NCI-H128 (cell line): Measurements from ENCODE around the gene CYP2S1.
"Not testable (repeated sequence)": the region's sequence is repeated elsewhere in the genome, so short reads cannot be mapped to it uniquely, and the experiment has no call there.

Experiments
- DNase-seq: peaks from one replicate; lab custom pipeline; 2025; ENCODE audit not compliant: unreplicated experiment; lab: John Stamatoyannopoulos, UW

Gene CYP2S1

DNA sequence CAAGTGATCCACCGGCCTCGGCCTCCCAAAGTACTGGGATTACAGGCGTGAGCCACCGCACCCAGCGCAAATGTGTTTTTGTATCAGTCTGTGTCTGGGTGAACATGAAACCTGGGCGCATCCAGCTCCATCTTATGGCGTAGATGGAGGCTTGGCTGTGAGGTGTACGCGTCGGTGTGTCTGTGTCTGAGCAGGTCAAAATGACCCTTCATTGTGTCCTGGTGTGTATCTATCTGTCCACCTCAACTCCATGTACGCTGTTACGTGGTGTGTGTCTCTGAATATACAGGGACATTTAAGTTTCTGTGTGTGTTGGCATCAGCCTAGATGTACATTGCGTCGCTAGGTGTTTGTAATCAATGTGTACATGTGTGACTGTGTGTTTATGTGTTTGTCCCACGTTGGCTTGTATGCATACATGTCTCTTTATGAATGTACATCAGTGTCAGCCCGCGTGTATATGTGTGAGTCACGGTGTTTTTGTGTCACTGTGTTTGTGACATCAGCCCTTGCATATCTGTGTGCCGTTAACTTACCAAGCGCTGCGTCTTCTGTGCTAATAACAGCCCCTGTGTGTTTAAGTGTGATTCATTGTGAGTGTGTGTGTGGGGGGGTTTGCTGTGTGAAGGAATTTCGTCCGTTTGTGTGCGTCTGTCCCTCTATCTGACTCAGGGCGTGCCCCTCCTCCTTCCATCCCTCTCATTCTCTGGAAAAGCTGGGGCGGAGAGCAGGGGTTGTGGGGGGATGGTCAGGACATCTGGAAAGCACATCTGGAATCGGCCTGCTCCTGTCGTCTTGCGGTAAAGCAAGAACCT lies 32.4 kb downstream of the CYP2S1 start:
- DNase-seq: no peak

- DNase-seq: no peak
Observed at GRCh38 chr19:41226053-41226873, 33.2 kb downstream of the CYP2S1 start.

GRCh38 chr19:41226874-41227390 lies 33.9 kb downstream of the CYP2S1 start:
- DNase-seq: no peak

- DNase-seq: no peak
Observed at GRCh38 chr19:41228486-41228885, 35.5 kb downstream of the CYP2S1 start.

DNA sequence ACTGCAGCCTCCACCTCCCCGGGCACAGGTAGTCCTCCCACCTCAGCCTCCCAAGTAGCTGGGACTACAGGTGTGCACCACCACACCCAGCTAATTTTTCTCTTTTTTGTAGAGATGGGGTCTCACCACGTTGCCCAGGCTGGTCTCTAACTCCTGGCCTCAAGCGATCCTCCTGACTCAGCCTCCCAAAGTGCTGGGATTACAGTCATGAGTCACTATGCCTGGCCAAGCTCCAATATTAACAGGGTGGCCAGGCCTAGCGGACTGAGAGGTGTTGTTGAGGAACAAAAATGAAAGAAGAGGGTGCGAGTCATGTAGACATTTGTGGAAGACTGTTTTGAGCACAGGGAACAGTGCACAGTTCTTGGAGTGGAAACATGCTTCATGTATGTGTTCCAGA lies 36.3 kb downstream of the CYP2S1 start:
- not testable (repeated sequence) for DNase-seq

DNA sequence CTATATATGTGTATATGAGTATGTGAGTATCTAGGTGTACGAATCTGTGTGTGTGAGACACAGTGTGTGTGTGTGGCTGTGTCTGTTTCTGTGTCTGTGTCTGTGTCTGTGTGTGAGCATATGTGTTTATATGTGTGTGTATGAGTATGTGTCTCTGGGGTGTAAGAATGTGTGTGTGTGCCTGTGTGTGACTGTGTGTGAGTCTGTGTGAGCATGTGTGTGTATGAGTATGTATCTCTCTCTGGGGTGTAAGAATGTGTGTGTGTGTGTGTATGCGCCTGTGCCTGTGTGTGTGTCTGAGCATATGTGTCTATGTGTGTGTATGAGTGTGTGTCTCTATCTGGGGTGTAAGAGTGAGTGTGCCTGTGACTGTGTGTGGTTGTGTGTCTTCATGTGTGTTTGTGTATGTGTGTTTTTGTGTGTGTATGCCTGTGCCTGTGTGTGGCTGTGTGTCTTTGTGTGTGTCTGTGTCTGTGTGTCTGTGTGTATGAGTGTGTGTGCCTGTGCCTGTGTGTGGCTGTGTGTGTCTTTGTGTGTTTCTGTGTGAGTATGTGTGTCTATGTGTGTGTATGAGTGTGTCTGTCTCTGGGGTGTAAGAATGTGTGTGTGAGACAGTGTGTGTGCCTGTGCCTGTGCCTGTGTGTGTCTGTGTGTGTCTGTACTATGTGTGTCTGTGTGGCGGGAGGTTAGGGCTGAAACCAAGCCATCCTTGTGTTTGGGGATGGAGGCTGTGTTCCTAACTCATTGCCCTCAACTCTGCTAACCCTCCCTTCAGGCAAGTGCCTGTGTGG lies 37.2 kb downstream of the CYP2S1 start:
- no peak for DNase-seq

- DNase-seq: no peak
Observed at GRCh38 chr19:41232686-41233085, 39.7 kb downstream of the CYP2S1 start.

- DNase-seq: no peak
Observed at GRCh38 chr19:41233748-41234240, 40.8 kb downstream of the CYP2S1 start.

DNA sequence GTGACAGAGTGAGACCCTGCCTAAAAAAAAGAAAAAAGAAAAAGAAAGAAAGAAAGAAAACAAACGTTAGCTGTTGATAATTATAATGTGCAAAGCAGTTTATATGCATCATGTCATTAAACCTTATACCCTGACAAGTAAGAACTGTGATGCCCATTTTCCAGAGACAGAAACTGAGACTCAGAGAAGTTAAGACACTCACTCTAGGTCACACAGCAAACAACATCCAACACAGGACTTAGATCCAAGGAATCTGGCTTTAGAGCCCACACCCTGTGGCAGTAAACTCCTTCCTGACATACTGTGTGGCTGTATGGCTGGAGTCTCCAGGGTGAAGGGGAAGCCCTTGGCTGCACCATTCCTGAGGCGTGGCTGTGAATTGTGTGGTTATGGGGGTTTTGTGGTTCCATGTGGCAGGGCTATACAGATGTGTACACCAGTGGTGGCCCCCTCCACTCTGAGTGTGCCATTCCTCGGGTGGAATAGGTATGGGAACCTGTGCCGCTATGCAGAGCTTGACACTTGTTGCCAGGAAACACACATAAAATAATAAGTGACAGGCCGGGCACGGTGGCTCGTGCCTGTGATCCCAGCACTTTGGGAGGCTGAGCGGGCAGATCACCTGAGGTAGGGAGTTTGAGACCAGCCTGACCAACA lies 41.6 kb downstream of the CYP2S1 start:
- DNase-seq: no peak

DNA sequence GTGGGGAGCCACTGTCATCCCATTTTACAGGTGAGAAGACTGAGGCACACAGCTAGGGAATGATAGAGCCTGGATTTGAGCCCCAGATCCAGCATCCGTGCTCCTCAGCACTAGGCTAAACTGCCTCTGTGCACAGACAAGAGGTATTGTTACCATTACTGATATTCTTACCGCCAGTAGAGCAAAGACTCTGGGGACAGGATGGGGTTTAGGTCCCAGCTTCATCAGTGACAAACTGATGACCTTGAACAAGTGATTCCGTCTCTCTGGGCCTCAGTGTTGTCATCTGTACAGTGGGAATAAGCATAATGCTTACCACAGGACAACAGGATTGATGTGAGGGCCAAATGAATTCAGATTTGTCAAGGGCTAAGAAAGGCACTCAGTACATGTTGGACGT lies 42.5 kb downstream of the CYP2S1 start:
- DNase-seq: no peak

DNA sequence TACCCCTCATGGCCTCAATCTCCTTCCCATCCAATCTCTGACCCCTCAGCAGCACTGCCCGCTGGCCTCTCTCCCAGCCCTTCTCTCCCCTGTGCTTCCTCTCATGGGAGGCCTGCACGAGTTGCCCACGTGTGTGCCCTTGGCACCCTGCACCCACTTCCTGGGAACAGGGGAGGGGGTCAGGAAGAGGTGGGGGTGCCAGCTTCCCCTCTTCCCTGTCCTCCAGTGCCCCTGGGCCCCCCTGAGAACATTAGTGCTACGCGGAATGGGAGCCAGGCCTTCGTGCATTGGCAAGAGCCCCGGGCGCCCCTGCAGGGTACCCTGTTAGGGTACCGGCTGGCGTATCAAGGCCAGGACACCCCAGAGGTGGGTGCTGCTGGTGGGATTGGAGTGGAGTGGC lies 45.2 kb downstream of the CYP2S1 start:
- no peak for DNase-seq

DNA sequence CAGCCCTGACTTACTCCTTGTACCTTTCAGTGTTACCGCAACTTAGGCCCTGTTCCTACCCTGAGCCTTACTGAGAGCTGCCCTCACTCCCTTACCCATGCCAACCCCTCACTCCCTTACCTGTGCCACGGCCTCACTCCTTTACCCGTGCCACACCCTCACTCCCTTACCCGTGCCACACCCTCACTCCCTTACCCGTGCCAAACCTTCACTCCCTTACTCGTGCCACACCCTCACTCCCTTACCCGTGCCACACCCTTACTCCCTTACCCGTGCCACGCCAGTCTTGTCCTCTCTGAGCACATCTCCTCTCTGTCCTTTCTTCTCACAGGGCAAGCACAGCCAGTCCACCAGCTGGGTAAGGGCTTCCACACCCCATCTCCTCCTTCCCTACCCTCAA lies 46.3 kb downstream of the CYP2S1 start:
- no peak for DNase-seq

GRCh38 chr19:41239961-41240574 lies 47.0 kb downstream of the CYP2S1 start:
- no peak for DNase-seq

- DNase-seq: no peak
Observed at GRCh38 chr19:41241859-41242258, 48.8 kb downstream of the CYP2S1 start.

- no peak for DNase-seq
Observed at GRCh38 chr19:41244117-41244516, 51.1 kb downstream of the CYP2S1 start.

GRCh38 chr19:41245843-41246242 lies 52.8 kb downstream of the CYP2S1 start:
- no peak for DNase-seq

DNA sequence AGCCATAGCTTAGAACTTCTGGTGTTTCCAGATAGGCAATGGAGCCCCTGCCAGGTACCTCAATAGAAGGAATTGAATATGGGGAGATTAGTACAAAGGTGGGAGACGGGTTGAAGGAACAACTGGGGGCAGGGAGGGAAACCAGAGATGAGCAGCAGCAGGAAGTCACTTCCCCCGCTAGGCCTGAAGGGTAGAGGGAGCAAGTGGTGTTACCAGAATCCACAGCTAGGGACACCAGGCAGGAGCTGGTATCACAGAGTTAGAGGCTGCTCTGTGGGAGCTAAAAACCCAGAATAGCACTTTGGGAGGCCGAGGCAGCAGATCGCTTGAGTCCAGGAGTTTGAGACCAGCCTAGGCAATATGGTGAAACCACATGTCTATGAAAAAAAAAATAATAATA lies 55.9 kb downstream of the CYP2S1 start:
- DNase-seq: no peak

DNA sequence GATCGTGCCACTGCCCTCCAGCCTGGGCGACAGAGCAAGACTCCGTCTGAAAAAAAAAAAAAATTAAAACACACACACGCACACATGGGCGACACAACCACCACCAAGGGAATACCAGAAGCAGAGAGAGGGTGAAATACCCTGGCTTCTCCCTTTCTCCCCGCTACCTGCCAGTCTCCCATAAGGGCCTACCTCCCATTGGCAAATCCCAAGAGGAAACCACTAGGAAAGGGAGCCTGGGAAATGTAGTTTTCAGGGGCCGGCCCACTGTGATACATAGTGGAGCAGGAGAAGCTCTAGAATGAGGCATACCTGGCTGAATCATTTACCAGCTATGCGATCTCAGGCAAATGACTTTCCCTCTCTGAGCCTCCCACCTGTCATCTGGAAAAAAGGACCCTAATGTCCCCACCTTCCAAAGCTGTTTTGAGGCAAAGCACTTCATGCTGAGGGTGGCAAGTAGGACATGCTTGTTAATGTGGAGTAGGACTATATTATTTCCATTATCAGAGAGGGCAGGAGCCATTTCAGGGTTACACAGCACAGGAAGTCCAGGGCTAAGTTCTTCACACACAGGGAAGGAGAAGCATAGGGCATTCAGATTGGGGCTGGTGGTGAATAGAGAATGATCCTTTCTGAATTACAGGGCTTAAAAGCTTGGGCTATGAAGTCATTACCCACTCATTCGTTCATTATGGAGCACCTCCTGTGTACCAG lies 56.8 kb downstream of the CYP2S1 start:
- no peak for DNase-seq

GRCh38 chr19:41253660-41254059 lies 60.6 kb downstream of the CYP2S1 start:
- DNase-seq: no peak

- no peak for DNase-seq
Observed at GRCh38 chr19:41255171-41255570, 62.2 kb downstream of the CYP2S1 start.
